Measurements from ENCODE around the gene ERC1. TPM values are rescaled to one million over a fixed set of nuclear protein-coding genes. Genes with fewer than 3 reads are reported as not detected.

The ERC1 gene
- polyA plus RNA-seq, 2 of the 4 experiments (the other 2 are of a cell fraction), result 14.2 to 20.9 TPM

DNA sequence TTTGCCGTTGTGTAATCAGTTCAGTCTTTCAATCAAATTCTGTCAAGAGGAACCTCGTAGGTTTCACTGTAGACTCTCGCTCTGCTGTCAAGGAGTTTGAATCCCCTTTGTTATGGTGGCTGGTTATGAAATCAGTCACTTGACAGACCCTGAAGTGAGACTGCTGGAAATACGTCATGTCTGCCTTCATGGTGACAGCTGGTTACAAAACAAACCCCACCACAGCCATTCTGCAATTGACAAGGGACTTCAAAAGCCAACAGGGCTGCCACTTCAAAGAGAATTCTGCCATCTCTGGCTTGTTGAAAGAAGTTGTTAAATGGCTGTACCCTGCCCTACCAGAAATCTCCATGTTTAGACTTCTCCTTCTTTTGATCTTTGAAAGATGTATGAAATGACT, 286.9 kb downstream of the ERC1 start:
- Histone ChIP-seq H3K4me2 (no peak overlapping the region), H3K27ac (no peak overlapping the region), H3K4me1 (no peaks in the 10 kb centered on the region), H3K9me3 (no peaks in the 10 kb centered on the region), H3K4me3 (no peak overlapping the region)
- DNase-seq (ENCODE audit: low read depth in 1 of 2, low spot score in 1 of 2) (no peak), FAIRE-seq (no peak), ATAC-seq (no peak)
- ChIA-PET POLR2A (no interaction called here), CTCF (interaction anchor here (1.6 kb wide), 1 partner anchor 10 kb away, joined by 5 read pairs; no protein-coding TSS in a partner anchor)
- 89% methylated on average over 4 of the region's 4 CpGs for WGBS (ENCODE audit: missing lambda C conversion rate)
- TF ChIP-seq FOSL2 (IDR thresholded peaks at IDR 0.05) (no peak), FOSL2 (CRISPR knock-in tag; IDR thresholded peaks at IDR 0.05) (no peak), CHD2 (IDR thresholded peaks at IDR 0.05; ENCODE audit: low read length, partially characterized antibody) (no peak), JUN (IDR thresholded peaks at IDR 0.05) (no peak), HDAC2 (IDR thresholded peaks at IDR 0.05) (no peak)

- no peak for FAIRE-seq
- Histone ChIP-seq H3K9me3 (no peaks in the 10 kb centered on the region), H3K4me2 (no peak overlapping the region), H3K27ac (no peak overlapping the region), H3K4me1 (no peaks in the 10 kb centered on the region), H3K4me3 (no peak overlapping the region)
- no peak for ATAC-seq
- POLR2A ChIA-PET, result no interaction called here
- TF ChIP-seq HEYL (CRISPR knock-in tag; IDR thresholded peaks at IDR 0.05) (no peak), MAZ (IDR thresholded peaks at IDR 0.05; ENCODE audit: borderline replicate concordance, low read depth, low read length) (no peak), POLR2A (IDR thresholded peaks at IDR 0.05; ENCODE audit: low read length) (no peak), HOXB5 (CRISPR knock-in tag; IDR thresholded peaks at IDR 0.05) (no peak), HDAC2 (IDR thresholded peaks at IDR 0.05) (no peak)
- TF ChIP-seq, protein P1, sequence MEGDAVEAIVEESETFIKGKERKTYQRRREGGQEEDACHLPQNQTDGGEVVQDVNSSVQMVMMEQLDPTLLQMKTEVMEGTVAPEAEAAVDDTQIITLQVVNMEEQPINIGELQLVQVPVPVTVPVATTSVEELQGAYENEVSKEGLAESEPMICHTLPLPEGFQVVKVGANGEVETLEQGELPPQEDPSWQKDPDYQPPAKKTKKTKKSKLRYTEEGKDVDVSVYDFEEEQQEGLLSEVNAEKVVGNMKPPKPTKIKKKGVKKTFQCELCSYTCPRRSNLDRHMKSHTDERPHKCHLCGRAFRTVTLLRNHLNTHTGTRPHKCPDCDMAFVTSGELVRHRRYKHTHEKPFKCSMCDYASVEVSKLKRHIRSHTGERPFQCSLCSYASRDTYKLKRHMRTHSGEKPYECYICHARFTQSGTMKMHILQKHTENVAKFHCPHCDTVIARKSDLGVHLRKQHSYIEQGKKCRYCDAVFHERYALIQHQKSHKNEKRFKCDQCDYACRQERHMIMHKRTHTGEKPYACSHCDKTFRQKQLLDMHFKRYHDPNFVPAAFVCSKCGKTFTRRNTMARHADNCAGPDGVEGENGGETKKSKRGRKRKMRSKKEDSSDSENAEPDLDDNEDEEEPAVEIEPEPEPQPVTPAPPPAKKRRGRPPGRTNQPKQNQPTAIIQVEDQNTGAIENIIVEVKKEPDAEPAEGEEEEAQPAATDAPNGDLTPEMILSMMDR (IDR thresholded peaks at IDR 0.05), result peak; percentile 20; the same call in 1 of the 3 replicates
- CTCF ChIA-PET, result interaction anchor here (0.6 to 1.6 kb wide), 3 partner anchors 8 to 305 kb away, joined by 3 to 5 read pairs (median 5); no protein-coding TSS in a partner anchor
- WGBS (ENCODE audit: missing lambda C conversion rate), result 87% methylated on average over 3 of the region's 3 CpGs
- no peak for DNase-seq (ENCODE audit: low read depth in 1 of 2, low spot score in 1 of 2)
Observed at GRCh38 chr12:1279050-1279449, 288.0 kb downstream of the ERC1 start.

DNA sequence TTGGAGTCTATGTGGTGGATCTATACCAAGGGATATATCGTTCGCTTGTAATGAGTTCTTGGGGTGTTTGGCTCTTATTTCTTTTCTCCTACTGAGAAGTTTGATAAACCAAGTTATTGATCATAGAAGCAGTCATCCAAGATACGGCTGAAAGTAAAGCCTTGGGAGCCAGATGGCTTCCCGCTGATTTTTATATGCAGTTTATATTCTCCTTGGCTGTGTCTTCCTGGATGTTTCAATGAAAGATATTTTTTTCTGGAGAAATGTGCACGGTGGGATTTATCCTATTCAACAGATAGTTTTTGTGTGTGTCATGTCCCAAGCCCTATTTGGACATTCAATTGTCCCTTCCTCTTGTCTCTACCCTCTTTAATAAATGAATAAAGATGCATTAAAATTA, 289.0 kb downstream of the ERC1 start:
- ATAC-seq (no peak), FAIRE-seq (no peak), DNase-seq (ENCODE audit: low read depth in 1 of 2, low spot score in 1 of 2) (no peak)
- Histone ChIP-seq H3K27ac (no peak overlapping the region), H3K4me1 (no peaks in the 10 kb centered on the region), H3K9me3 (no peaks in the 10 kb centered on the region), H3K4me2 (no peak overlapping the region), H3K4me3 (no peak overlapping the region)
- ChIA-PET POLR2A (no interaction called here), CTCF (interaction anchor here (0.6 to 1.4 kb wide), 2 partner anchors 196 to 304 kb away, joined by 3 to 5 read pairs; no protein-coding TSS in a partner anchor)
- WGBS (ENCODE audit: missing lambda C conversion rate), result 88% methylated on average over 5 of the region's 5 CpGs
- no peak for TF ChIP-seq CHD2 (IDR thresholded peaks at IDR 0.05; ENCODE audit: low read length, partially characterized antibody)

- H3K4me2 ChIP-seq, result no peak overlapping the region
- no peak for DNase-seq (ENCODE audit: low read depth in 1 of 2, low spot score in 1 of 2)
- no peak for FAIRE-seq
- no peaks in the 10 kb centered on the region for H3K4me1 ChIP-seq
- CTCF ChIA-PET, result interaction anchor here (0.6 to 1.5 kb wide), 3 partner anchors 164 to 308 kb away, joined by 3 to 4 read pairs (median 3); no protein-coding TSS in a partner anchor
- no peak for TF ChIP-seq RNF2 (IDR thresholded peaks at IDR 0.05; ENCODE audit: borderline replicate concordance, low read depth)
- no peak for TF ChIP-seq CHD2 (IDR thresholded peaks at IDR 0.05; ENCODE audit: low read length, partially characterized antibody)
- TF ChIP-seq NPAS2 (CRISPR knock-in tag; IDR thresholded peaks at IDR 0.05; ENCODE audit: borderline replicate concordance), result no peak
- no peak for TF ChIP-seq MAFK (IDR thresholded peaks at IDR 0.05; ENCODE audit: partially characterized antibody)
- no peak for TF ChIP-seq PHF8 (IDR thresholded peaks at IDR 0.05; ENCODE audit: borderline replicate concordance, low read depth)
- TF ChIP-seq SMC3 (IDR thresholded peaks at IDR 0.05), result no peak
- TF ChIP-seq EHMT2 (IDR thresholded peaks at IDR 0.05; ENCODE audit: low read depth), result no peak
- TF ChIP-seq POLR2A (IDR thresholded peaks at IDR 0.05; ENCODE audit: low read length), result no peak
- TF ChIP-seq CEBPB (IDR thresholded peaks at IDR 0.05), result no peak
- TF ChIP-seq, protein P1 (IDR thresholded peaks at IDR 0.05), result no peak
- TF ChIP-seq HES2 (IDR thresholded peaks at IDR 0.05), result no peak
- TF ChIP-seq JUN (IDR thresholded peaks at IDR 0.05), result no peak
- no peak for TF ChIP-seq KDM5A (IDR thresholded peaks at IDR 0.05)
- no peak for TF ChIP-seq ZC3H11A (IDR thresholded peaks at IDR 0.05)
- TF ChIP-seq ZFP36 (IDR thresholded peaks at IDR 0.05; ENCODE audit: borderline replicate concordance, partially characterized antibody), result no peak
- TF ChIP-seq NR3C1 (IDR thresholded peaks at IDR 0.05), result no peak
- TF ChIP-seq SREBF2 (IDR thresholded peaks at IDR 0.05), result no peak
- no peak overlapping the region for H3K4me3 ChIP-seq
- no peaks in the 10 kb centered on the region for H3K9me3 ChIP-seq
- H3K27ac ChIP-seq, result no peak overlapping the region
- POLR2A ChIA-PET, result no interaction called here
- WGBS (ENCODE audit: missing lambda C conversion rate), result 85% methylated on average over 7 of the region's 7 CpGs
- no peak for ATAC-seq
Observed at GRCh38 chr12:1281683-1282366, 290.8 kb downstream of the ERC1 start.
